Neural cell (in vitro differentiated cells): ENCODE results near the gene LRRIQ4. TPM values are rescaled to one million over a fixed set of nuclear protein-coding genes. Genes with fewer than 3 reads are reported as not detected.

Source experiments
- H2AFZ ChIP-seq: fragments of 200-600, 300-800 bp; sonication (generic), shearing (Covaris generic); 2 replicates; pipeline ENCODE4 v1.6.0; 2014; ENCODE audit warnings: low read depth, mild to moderate bottlenecking, antibody characterized with exemption, low read length, moderate library complexity
- H3F3A ChIP-seq: fragments of 200-600 bp; shearing (Covaris generic); 2 replicates; pipeline ENCODE4 v1.6.1; 2016; ENCODE audit warnings: mild to moderate bottlenecking, moderate library complexity, mixed read lengths, antibody characterized with exemption, low read length; ENCODE audit not compliant: insufficient read depth, poor library complexity, severe bottlenecking
- H3K27ac ChIP-seq: fragments of 200-600, 300-800 bp; sonication (generic), shearing (Covaris generic); 2 replicates; pipeline ENCODE4 v1.5.1; 2014; ENCODE audit warnings: mild to moderate bottlenecking, low read length, moderate library complexity
- H3K27me3 ChIP-seq: fragments of 300-800, 200-600 bp; sonication (generic), shearing (Covaris generic); 2 replicates; pipeline ENCODE4 v1.6.0; 2014; ENCODE audit warnings: mild to moderate bottlenecking, low read depth, low read length, moderate library complexity; ENCODE audit not compliant: insufficient read depth
- H3K36me3 ChIP-seq: fragments of 300-800, 200-600 bp; sonication (generic), shearing (Covaris generic); 2 replicates; pipeline ENCODE4 v1.5.1; 2014; ENCODE audit warnings: mild to moderate bottlenecking, antibody characterized with exemption, low read length, moderate library complexity; ENCODE audit not compliant: insufficient read depth
- H3K4me2 ChIP-seq: fragments of 300-800, 200-600 bp; sonication (generic), shearing (Covaris generic); 2 replicates; pipeline ENCODE4 v1.6.0; 2014; ENCODE audit warnings: mild to moderate bottlenecking, low read length
- H3K4me3 ChIP-seq: fragments of 300-800, 200-600 bp; sonication (generic), shearing (Covaris generic); 2 replicates; pipeline ENCODE4 v1.5.1; 2014; ENCODE audit warnings: mild to moderate bottlenecking, low read length, moderate library complexity
- H3K79me2 ChIP-seq: fragments of 200-600 bp; shearing (Covaris generic); replicated peaks from 2 replicates; pipeline ENCODE4 v1.6.0; 2014; ENCODE audit warnings: mild to moderate bottlenecking, low read length, moderate library complexity; ENCODE audit not compliant: insufficient read depth
- H3K9ac ChIP-seq: fragments of 300-800, 200-600 bp; sonication (generic), shearing (Covaris generic); 2 replicates; pipeline ENCODE4 v1.6.1; 2016; ENCODE audit warnings: mild to moderate bottlenecking, low read length, mixed read lengths
- H3K9me2 ChIP-seq: fragments of 200-600 bp; shearing (Covaris generic); 2 replicates; pipeline ENCODE4 v1.6.1; 2016; ENCODE audit warnings: mild to moderate bottlenecking, low read length, mixed read lengths; ENCODE audit not compliant: insufficient read depth
- H3K9me3 ChIP-seq: fragments of 200-600, 300-800 bp; sonication (generic), shearing (Covaris generic); 2 replicates; pipeline ENCODE4 v1.6.1; 2016; ENCODE audit warnings: mild to moderate bottlenecking, mixed run types, low read length, moderate library complexity, mixed read lengths
- H4K20me1 ChIP-seq: fragments of 200-600 bp; shearing (Covaris generic); 2 replicates; pipeline ENCODE4 v1.6.1; 2016; ENCODE audit warnings: mild to moderate bottlenecking, mixed run types; ENCODE audit not compliant: insufficient read depth
- CTCF ChIP-seq: fragments of 450-650 bp; IDR thresholded peaks from 2 replicates; pipeline ENCODE4 v1.5.1; 2014; ENCODE audit warnings: antibody characterized with exemption, mild to moderate bottlenecking, moderate library complexity; ENCODE audit not compliant: poor library complexity, severe bottlenecking
- EP300 ChIP-seq: fragments of 450-650 bp; conservative IDR thresholded peaks from 2 replicates; pipeline ENCODE4 v1.6.1; 2014; ENCODE audit warnings: antibody characterized with exemption, mild to moderate bottlenecking, moderate library complexity; ENCODE audit not compliant: poor library complexity, severe bottlenecking
- EZH2 ChIP-seq: fragments of 200-600, 300-800 bp; shearing (Covaris generic), sonication (generic); IDR thresholded peaks from 2 replicates; pipeline ENCODE4 v1.6.1; 2014; ENCODE audit warnings: antibody characterized with exemption, low read length, borderline replicate concordance, mild to moderate bottlenecking; ENCODE audit not compliant: insufficient read depth, poor library complexity, severe bottlenecking
- MXI1 ChIP-seq: fragments of 450-650 bp; conservative IDR thresholded peaks from 2 replicates; pipeline ENCODE4 v1.6.1; 2014; ENCODE audit warnings: antibody characterized with exemption, mild to moderate bottlenecking; ENCODE audit not compliant: poor library complexity, severe bottlenecking
- POLR2AphosphoS5 ChIP-seq: IDR thresholded peaks from 2 replicates; pipeline ENCODE4 v1.6.1; 2012
- RAD21 ChIP-seq: fragments of 450-650 bp; conservative IDR thresholded peaks from 2 replicates; pipeline ENCODE4 v1.6.1; 2014; ENCODE audit warnings: antibody characterized with exemption, mild to moderate bottlenecking, moderate library complexity
- REST ChIP-seq: IDR thresholded peaks from 2 replicates; pipeline ENCODE4 v1.6.1; 2012; ENCODE audit warnings: borderline replicate concordance
- SMC3 ChIP-seq: fragments of 450-650 bp; conservative IDR thresholded peaks from 2 replicates; pipeline ENCODE4 v1.6.1; 2014; ENCODE audit warnings: antibody characterized with exemption, mild to moderate bottlenecking, moderate library complexity; ENCODE audit not compliant: poor library complexity
- TAF1 ChIP-seq: IDR thresholded peaks from 2 replicates; pipeline ENCODE4 v1.6.1; 2012; ENCODE audit warnings: low read depth
- polyA plus RNA-seq: library from polyadenylated mRNA; depleted of rRNA; stranded (reverse); fragments of >200 nt; gene quantifications from 2 replicates; pipeline ENCODE4 v1.2.3, GENCODE V29; 2014

Gene LRRIQ4
- polyA plus RNA-seq, 1 donor from 2014 or later = not detected

- Histone ChIP-seq H4K20me1 (no peaks in the 10 kb centered on the region), H2AFZ (no peak overlapping the region), H3K9me3 (no peaks in the 10 kb centered on the region), H3K9ac (no peak overlapping the region), H3K4me2 (no peak overlapping the region), H3F3A (no peaks in the 10 kb centered on the region), H3K36me3 (peaks cover 10% of the 10 kb centered on the region), H3K27me3 (no peaks in the 10 kb centered on the region), H3K9me2 (no peaks in the 10 kb centered on the region), H3K27ac (no peak overlapping the region), H3K79me2 (peaks cover 26% of the 10 kb centered on the region), H3K4me3 (no peak overlapping the region)
- no peak for TF ChIP-seq TAF1
- no peak for TF ChIP-seq POLR2AphosphoS5
- TF ChIP-seq REST = no peak
- no peak for TF ChIP-seq EP300
- TF ChIP-seq CTCF = no peak
- TF ChIP-seq EZH2 = no peak
- TF ChIP-seq MXI1 = no peak
- TF ChIP-seq SMC3 = no peak
- no peak for TF ChIP-seq RAD21
Observed at GRCh38 chr3:169777822-169778221, 34.8 kb upstream of the LRRIQ4 start.

GRCh38 chr3:169780742-169781141 lies 31.9 kb upstream of the LRRIQ4 start:
- TF ChIP-seq EP300 (no peak), SMC3 (no peak), EZH2 (no peak), MXI1 (no peak), CTCF (no peak), TAF1 (no peak), REST (no peak), RAD21 (no peak), POLR2AphosphoS5 (no peak)
- Histone ChIP-seq H3K4me3 (no peak overlapping the region), H3K27me3 (no peaks in the 10 kb centered on the region), H3K27ac (no peak overlapping the region), H3K36me3 (peaks cover 16% of the 10 kb centered on the region), H3K9me3 (no peaks in the 10 kb centered on the region), H3K9me2 (no peaks in the 10 kb centered on the region), H2AFZ (no peak overlapping the region), H3F3A (no peaks in the 10 kb centered on the region), H3K4me2 (no peak overlapping the region), H4K20me1 (no peaks in the 10 kb centered on the region), H3K9ac (no peak overlapping the region), H3K79me2 (peaks cover 12% of the 10 kb centered on the region)
